K562 (cell line): Measurements from ENCODE around the gene EMC1. TPM values are rescaled to one million over a fixed set of nuclear protein-coding genes. Genes with fewer than 3 reads are reported as not detected.

Source experiments
- CBFA2T3 ChIP-seq: fragments of 450-650 bp; IDR thresholded peaks from 2 replicates; pipeline ENCODE4 v1.6.1; 2017
- DPF2 ChIP-seq: fragments of 450-650 bp; IDR thresholded peaks from 2 replicates; pipeline ENCODE4 v1.6.1; 2016
- EP300 ChIP-seq: IDR thresholded peaks from 2 replicates; pipeline ENCODE4 v1.6.1; 2012; ENCODE audit warnings: low read length, improper control_type of control experiment
- GATA2 ChIP-seq: sonication (generic); formaldehyde crosslinking; IDR thresholded peaks from 2 replicates; pipeline ENCODE4 v1.4.0; 2020; ENCODE audit warnings: mild to moderate bottlenecking, missing genetic modification reagents
- JUND ChIP-seq, 2 experiments: IDR thresholded peaks; 2 replicates in 1 of 2; 3 replicates in 1 of 2; pipeline ENCODE4 v1.6.1; 2011; ENCODE audit warnings: borderline replicate concordance in 2 of 2, low read depth in 2 of 2, low read length in 2 of 2, improper control_type of control experiment in 1 of 2, missing biosample characterization in 1 of 2, missing genetic modification characterization in 1 of 2, missing genetic modification reagents in 1 of 2
- KDM5B ChIP-seq: fragments of 200-600 bp; sonication (generic); IDR thresholded peaks from 2 replicates; pipeline ENCODE4 v1.6.1; 2012; ENCODE audit warnings: low read depth, mild to moderate bottlenecking, moderate library complexity, low read length, control low read depth, inconsistent platforms; ENCODE audit not compliant: insufficient replicate concordance
- MCM3 ChIP-seq: fragments of 450-650 bp; IDR thresholded peaks from 2 replicates; pipeline ENCODE4 v1.6.1; 2016
- MECOM ChIP-seq: fragments of 250-450 bp; sonication (Bioruptor Pico); IDR thresholded peaks from 2 replicates; pipeline ENCODE4 v1.8.0; 2022; ENCODE audit warnings: inconsistent platforms
- MEF2A ChIP-seq: IDR thresholded peaks from 2 replicates; pipeline ENCODE4 v1.6.1; 2011; ENCODE audit warnings: low read depth, mild to moderate bottlenecking, low read length, moderate library complexity; ENCODE audit not compliant: control insufficient read depth
- MEF2D ChIP-seq: conservative IDR thresholded peaks from 2 replicates; pipeline ENCODE4 v1.6.1; 2016; ENCODE audit warnings: low read depth, missing genetic modification characterization, missing compliant biosample characterization
- NCOR1 ChIP-seq: fragments of 450-650 bp; IDR thresholded peaks from 2 replicates; pipeline ENCODE4 v1.6.1; 2016; ENCODE audit warnings: mild to moderate bottlenecking, moderate library complexity
- POLR2A ChIP-seq: fragments of 450-650 bp; conservative IDR thresholded peaks from 2 replicates; pipeline ENCODE4 v1.6.1; 2016
- SLC30A9 ChIP-seq: fragments of 250-450 bp; sonication (Bioruptor Pico); IDR thresholded peaks from 2 replicates; pipeline ENCODE4 v1.8.0; 2022; ENCODE audit warnings: mild to moderate bottlenecking, moderate library complexity
- SMARCA5 ChIP-seq: fragments of 450-650 bp; IDR thresholded peaks from 2 replicates; pipeline ENCODE4 v1.6.1; 2016
- TAL1 ChIP-seq: fragments of 450-650 bp; IDR thresholded peaks from 2 replicates; pipeline ENCODE4 v1.6.1; 2016; ENCODE audit warnings: mild to moderate bottlenecking
- TEAD4 ChIP-seq, 2 experiments: sonication (generic) in 1 of 2; formaldehyde crosslinking in 1 of 2; IDR thresholded peaks; 2 replicates each; pipeline versions ENCODE4 v1.6.1 to v1.8.0; 2012 to 2022; ENCODE audit warnings: borderline replicate concordance in 1 of 2, inconsistent platforms in 1 of 2, low read length in 1 of 2, mild to moderate bottlenecking in 1 of 2, missing genetic modification reagents in 1 of 2
- ZNF408 ChIP-seq: fragments of 250-450 bp; sonication (Bioruptor Pico); IDR thresholded peaks from 2 replicates; pipeline ENCODE4 v1.4.0; 2020; ENCODE audit warnings: low read depth, mild to moderate bottlenecking, moderate library complexity
- ZNF41 ChIP-seq: fragments of 250-450 bp; sonication (Bioruptor Pico); conservative IDR thresholded peaks from 2 replicates; pipeline ENCODE4 v1.4.0; 2020; ENCODE audit warnings: mild to moderate bottlenecking
- ZSCAN29 ChIP-seq: fragments of 450-650 bp; IDR thresholded peaks from 2 replicates; pipeline ENCODE4 v1.6.1; 2017
- polyA plus RNA-seq, 8 experiments: library from polyadenylated mRNA; depleted of rRNA in 4 of 8; stranded (reverse) in 5 of 8; unstranded in 3 of 8; fragments of >200 nt; fragmentation: Nextera tagmentation in 2 of 8; fragmentation: Illumina TruSeq in 1 of 8; extraction: Ambion mirVana in 2 of 8; extraction: Trizol in 1 of 8; gene quantifications; 2 replicates each; pipeline versions ENCODE4 v1.2.1 to v1.2.3, GENCODE V29; 2011 to 2014; ENCODE audit warnings: inconsistent platforms in 1 of 8, missing spikeins in 1 of 8
- total RNA-seq, 7 experiments: library from RNA; depleted of rRNA in 6 of 7; stranded (reverse); fragments of >200 nt in 6 of 7; fragmentation: Illumina TruSeq in 2 of 7; extraction: Trizol in 2 of 7; gene quantifications; 2 replicates each; pipeline versions ENCODE4 v1.2.1 to v1.2.3, GENCODE V29; 2011 to 2021; ENCODE audit warnings: low replicate concordance in 1 of 7
- TF ChIP-seq, protein P1 (sequence below): fragments of 450-650 bp; IDR thresholded peaks from 2 replicates; pipeline ENCODE4 v1.6.1; 2017; ENCODE audit warnings: mild to moderate bottlenecking, moderate library complexity
- TF ChIP-seq, protein P2 (sequence below): sonication (generic); formaldehyde crosslinking; IDR thresholded peaks from 2 replicates; pipeline ENCODE4 v1.8.0; 2022; ENCODE audit warnings: mild to moderate bottlenecking, missing genetic modification reagents
- TF ChIP-seq, protein P3 (sequence below): sonication (generic); formaldehyde crosslinking; IDR thresholded peaks from 2 replicates; pipeline ENCODE4 v1.8.1; 2023; ENCODE audit warnings: mild to moderate bottlenecking, missing genetic modification reagents, moderate library complexity
- TF ChIP-seq, protein P4 (sequence below): fragments of 250-450 bp; sonication (Bioruptor Pico); IDR thresholded peaks from 2 replicates; pipeline ENCODE4 v1.4.0; 2020; ENCODE audit warnings: mild to moderate bottlenecking
- TF ChIP-seq, protein P5 (sequence below): fragments of 450-650 bp; IDR thresholded peaks from 2 replicates; pipeline ENCODE4 v1.7.0; 2016; ENCODE audit warnings: borderline replicate concordance

Gene EMC1
- total and polyA plus RNA-seq, 9 of the 15 experiments (the other 6 are each of a cell fraction or from before 2014, with no cell fraction given), result 17.8 to 88.2 (median 37.4) TPM

DNA sequence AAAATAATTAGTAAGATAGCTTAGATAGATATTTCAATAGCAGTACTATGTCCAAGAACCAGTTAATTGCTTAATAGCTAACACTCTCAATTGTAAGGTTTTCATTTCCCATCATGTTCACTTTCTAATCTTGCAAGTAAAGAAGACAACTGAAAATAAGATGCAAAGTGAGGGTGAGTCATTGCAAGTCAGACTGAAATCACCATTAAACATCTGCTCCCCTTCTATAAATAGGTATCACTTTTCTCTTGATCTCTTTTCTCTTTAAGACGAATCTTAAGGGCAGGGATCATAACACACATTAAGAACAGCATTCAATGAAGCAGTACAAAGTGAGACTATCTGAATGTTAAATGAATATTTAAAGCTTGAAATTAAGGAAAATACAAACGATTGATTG is 81.7 kb downstream of the EMC1 start (continued):
- TF ChIP-seq, protein P1, sequence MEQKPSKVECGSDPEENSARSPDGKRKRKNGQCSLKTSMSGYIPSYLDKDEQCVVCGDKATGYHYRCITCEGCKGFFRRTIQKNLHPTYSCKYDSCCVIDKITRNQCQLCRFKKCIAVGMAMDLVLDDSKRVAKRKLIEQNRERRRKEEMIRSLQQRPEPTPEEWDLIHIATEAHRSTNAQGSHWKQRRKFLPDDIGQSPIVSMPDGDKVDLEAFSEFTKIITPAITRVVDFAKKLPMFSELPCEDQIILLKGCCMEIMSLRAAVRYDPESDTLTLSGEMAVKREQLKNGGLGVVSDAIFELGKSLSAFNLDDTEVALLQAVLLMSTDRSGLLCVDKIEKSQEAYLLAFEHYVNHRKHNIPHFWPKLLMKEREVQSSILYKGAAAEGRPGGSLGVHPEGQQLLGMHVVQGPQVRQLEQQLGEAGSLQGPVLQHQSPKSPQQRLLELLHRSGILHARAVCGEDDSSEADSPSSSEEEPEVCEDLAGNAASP, result no peak
- TF ChIP-seq, protein P2, sequence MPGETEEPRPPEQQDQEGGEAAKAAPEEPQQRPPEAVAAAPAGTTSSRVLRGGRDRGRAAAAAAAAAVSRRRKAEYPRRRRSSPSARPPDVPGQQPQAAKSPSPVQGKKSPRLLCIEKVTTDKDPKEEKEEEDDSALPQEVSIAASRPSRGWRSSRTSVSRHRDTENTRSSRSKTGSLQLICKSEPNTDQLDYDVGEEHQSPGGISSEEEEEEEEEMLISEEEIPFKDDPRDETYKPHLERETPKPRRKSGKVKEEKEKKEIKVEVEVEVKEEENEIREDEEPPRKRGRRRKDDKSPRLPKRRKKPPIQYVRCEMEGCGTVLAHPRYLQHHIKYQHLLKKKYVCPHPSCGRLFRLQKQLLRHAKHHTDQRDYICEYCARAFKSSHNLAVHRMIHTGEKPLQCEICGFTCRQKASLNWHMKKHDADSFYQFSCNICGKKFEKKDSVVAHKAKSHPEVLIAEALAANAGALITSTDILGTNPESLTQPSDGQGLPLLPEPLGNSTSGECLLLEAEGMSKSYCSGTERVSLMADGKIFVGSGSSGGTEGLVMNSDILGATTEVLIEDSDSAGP (CRISPR knock-in tag), result no peak
- TF ChIP-seq, protein P3, sequence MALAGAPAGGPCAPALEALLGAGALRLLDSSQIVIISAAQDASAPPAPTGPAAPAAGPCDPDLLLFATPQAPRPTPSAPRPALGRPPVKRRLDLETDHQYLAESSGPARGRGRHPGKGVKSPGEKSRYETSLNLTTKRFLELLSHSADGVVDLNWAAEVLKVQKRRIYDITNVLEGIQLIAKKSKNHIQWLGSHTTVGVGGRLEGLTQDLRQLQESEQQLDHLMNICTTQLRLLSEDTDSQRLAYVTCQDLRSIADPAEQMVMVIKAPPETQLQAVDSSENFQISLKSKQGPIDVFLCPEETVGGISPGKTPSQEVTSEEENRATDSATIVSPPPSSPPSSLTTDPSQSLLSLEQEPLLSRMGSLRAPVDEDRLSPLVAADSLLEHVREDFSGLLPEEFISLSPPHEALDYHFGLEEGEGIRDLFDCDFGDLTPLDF (CRISPR knock-in tag), result no peak
- TF ChIP-seq SMARCA5, result no peak
- peak; percentile 63 for TF ChIP-seq DPF2
- no peak for TF ChIP-seq ZNF408 (CRISPR knock-in tag)
- peak; percentile 25; the same call in 1 of the 2 replicates for TF ChIP-seq EP300
- TF ChIP-seq GATA2 (CRISPR knock-in tag), result peak; percentile 40; the same call in 1 of the 2 replicates
- 0 out of 2 replicates have a peak, but pooled peaks have one; percentile 22 for TF ChIP-seq TEAD4 (IDR thresholded peaks at IDR 0.05; ENCODE audit: low read length)
- TF ChIP-seq TEAD4 (CRISPR knock-in tag; IDR thresholded peaks at IDR 0.05; ENCODE audit: borderline replicate concordance), result no peak
- TF ChIP-seq MCM3, result no peak
- TF ChIP-seq, protein P4, sequence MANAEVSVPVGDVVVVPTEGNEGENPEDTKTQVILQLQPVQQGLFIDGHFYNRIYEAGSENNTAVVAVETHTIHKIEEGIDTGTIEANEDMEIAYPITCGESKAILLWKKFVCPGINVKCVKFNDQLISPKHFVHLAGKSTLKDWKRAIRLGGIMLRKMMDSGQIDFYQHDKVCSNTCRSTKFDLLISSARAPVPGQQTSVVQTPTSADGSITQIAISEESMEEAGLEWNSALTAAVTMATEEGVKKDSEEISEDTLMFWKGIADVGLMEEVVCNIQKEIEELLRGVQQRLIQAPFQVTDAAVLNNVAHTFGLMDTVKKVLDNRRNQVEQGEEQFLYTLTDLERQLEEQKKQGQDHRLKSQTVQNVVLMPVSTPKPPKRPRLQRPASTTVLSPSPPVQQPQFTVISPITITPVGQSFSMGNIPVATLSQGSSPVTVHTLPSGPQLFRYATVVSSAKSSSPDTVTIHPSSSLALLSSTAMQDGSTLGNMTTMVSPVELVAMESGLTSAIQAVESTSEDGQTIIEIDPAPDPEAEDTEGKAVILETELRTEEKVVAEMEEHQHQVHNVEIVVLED (CRISPR knock-in tag), result no peak
- no peak for TF ChIP-seq SLC30A9 (CRISPR knock-in tag)
- no peak for TF ChIP-seq ZNF41 (CRISPR knock-in tag)
- no peak for TF ChIP-seq MECOM (CRISPR knock-in tag)
- peak; percentile 79 for TF ChIP-seq JUND (IDR thresholded peaks at IDR 0.05; ENCODE audit: borderline replicate concordance, low read depth, low read length)
- peak; percentile 78; the same call in 2 of the 3 replicates for TF ChIP-seq JUND (tag; IDR thresholded peaks at IDR 0.05; ENCODE audit: borderline replicate concordance, low read depth, low read length)
- peak; percentile 90 for TF ChIP-seq MEF2D
- TF ChIP-seq KDM5B, result no peak
- TF ChIP-seq POLR2A, result no peak
- peak; percentile 33 for TF ChIP-seq TAL1
- peak; percentile 35; the same call in 1 of the 2 replicates for TF ChIP-seq NCOR1
- TF ChIP-seq ZSCAN29, result no peak
- TF ChIP-seq, protein P5, sequence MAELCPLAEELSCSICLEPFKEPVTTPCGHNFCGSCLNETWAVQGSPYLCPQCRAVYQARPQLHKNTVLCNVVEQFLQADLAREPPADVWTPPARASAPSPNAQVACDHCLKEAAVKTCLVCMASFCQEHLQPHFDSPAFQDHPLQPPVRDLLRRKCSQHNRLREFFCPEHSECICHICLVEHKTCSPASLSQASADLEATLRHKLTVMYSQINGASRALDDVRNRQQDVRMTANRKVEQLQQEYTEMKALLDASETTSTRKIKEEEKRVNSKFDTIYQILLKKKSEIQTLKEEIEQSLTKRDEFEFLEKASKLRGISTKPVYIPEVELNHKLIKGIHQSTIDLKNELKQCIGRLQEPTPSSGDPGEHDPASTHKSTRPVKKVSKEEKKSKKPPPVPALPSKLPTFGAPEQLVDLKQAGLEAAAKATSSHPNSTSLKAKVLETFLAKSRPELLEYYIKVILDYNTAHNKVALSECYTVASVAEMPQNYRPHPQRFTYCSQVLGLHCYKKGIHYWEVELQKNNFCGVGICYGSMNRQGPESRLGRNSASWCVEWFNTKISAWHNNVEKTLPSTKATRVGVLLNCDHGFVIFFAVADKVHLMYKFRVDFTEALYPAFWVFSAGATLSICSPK, result no peak
- TF ChIP-seq CBFA2T3, result peak; percentile 69
- TF ChIP-seq MEF2A, result peak; percentile 95
